HepG2 (cell line): Measurements from ENCODE around the gene TIPRL. TPM values are rescaled to one million over a fixed set of nuclear protein-coding genes. Genes with fewer than 3 reads are reported as not detected.

Experiments
- GTF3A ChIP-seq: sonication (generic); formaldehyde crosslinking; conservative IDR thresholded peaks from 2 replicates; pipeline ENCODE4 v1.4.0; 2020; ENCODE audit warnings: mild to moderate bottlenecking, missing genetic modification reagents
- PAF1 ChIP-seq: IDR thresholded peaks from 2 replicates; pipeline ENCODE4 v1.6.1; 2016; ENCODE audit warnings: missing genetic modification reagents, missing compliant biosample characterization
- SRSF4 ChIP-seq: fragments of 200-400 bp; formaldehyde crosslinking; IDR thresholded peaks from one replicate; pipeline ENCODE4 v1.6.1; 2018; ENCODE audit warnings: mild to moderate bottlenecking, low read depth, low read length, moderate library complexity; ENCODE audit not compliant: poor library complexity, severe bottlenecking
- SYNCRIP ChIP-seq: fragments of 200-400 bp; formaldehyde crosslinking; IDR thresholded peaks from 2 replicates; pipeline ENCODE4 v1.6.1; 2018; ENCODE audit warnings: mild to moderate bottlenecking, low read depth, low read length; ENCODE audit not compliant: insufficient read depth
- ZBTB33 ChIP-seq: sonication (generic); formaldehyde crosslinking; IDR thresholded peaks from 2 replicates; pipeline ENCODE4 v1.4.0; 2020; ENCODE audit warnings: missing genetic modification reagents
- ZBTB44 ChIP-seq: sonication (generic); formaldehyde crosslinking; IDR thresholded peaks from 2 replicates; pipeline ENCODE4 v1.4.0; 2020; ENCODE audit warnings: missing genetic modification reagents
- ZNF280D ChIP-seq: sonication (generic); formaldehyde crosslinking; IDR thresholded peaks from 2 replicates; pipeline ENCODE4 v1.5.1; 2020; ENCODE audit warnings: mild to moderate bottlenecking, missing genetic modification reagents
- ZNF597 ChIP-seq: sonication (generic); formaldehyde crosslinking; IDR thresholded peaks from 2 replicates; pipeline ENCODE4 v1.5.0; 2020; ENCODE audit warnings: missing genetic modification reagents
- polyA plus RNA-seq, 8 experiments: library from polyadenylated mRNA; depleted of rRNA in 3 of 8; stranded (reverse) in 7 of 8; unstranded in 1 of 8; fragments of >200 nt; fragmentation: Illumina TruSeq in 4 of 8; extraction: Trizol in 4 of 8; gene quantifications; 2 replicates each; pipeline versions ENCODE4 v1.2.1 to v1.2.3, GENCODE V29; 2011 to 2016; ENCODE audit warnings: low read depth in 4 of 8, missing spikeins in 1 of 8, mixed read lengths in 1 of 8; ENCODE audit not compliant: insufficient read depth in 1 of 8
- total RNA-seq, 5 experiments: library from RNA; depleted of rRNA; stranded (reverse); fragments of >200 nt; fragmentation: Illumina TruSeq; extraction: Trizol; gene quantifications; 2 replicates each; pipeline ENCODE4 v1.2.3, GENCODE V29; 2016; ENCODE audit warnings: low read depth in 1 of 5
- TF ChIP-seq, protein P1 (sequence below): IDR thresholded peaks from 2 replicates; pipeline ENCODE4 v1.6.1; 2012; ENCODE audit warnings: low read length, improper control_type of control experiment
- TF ChIP-seq, protein P2 (sequence below): sonication (generic); formaldehyde crosslinking; IDR thresholded peaks from 2 replicates; pipeline ENCODE4 v1.4.0; 2020; ENCODE audit warnings: low read depth, missing genetic modification reagents
- TF ChIP-seq, protein P3 (sequence below): sonication (generic); formaldehyde crosslinking; IDR thresholded peaks from 2 replicates; pipeline ENCODE4 v1.4.0; 2020; ENCODE audit warnings: mild to moderate bottlenecking, missing genetic modification reagents

TIPRL gene
- total and polyA plus RNA-seq, 2 of the 13 experiments (the other 11 are each of a cell fraction or from before 2014, with no cell fraction given) = 10.1 to 22.8 TPM

DNA sequence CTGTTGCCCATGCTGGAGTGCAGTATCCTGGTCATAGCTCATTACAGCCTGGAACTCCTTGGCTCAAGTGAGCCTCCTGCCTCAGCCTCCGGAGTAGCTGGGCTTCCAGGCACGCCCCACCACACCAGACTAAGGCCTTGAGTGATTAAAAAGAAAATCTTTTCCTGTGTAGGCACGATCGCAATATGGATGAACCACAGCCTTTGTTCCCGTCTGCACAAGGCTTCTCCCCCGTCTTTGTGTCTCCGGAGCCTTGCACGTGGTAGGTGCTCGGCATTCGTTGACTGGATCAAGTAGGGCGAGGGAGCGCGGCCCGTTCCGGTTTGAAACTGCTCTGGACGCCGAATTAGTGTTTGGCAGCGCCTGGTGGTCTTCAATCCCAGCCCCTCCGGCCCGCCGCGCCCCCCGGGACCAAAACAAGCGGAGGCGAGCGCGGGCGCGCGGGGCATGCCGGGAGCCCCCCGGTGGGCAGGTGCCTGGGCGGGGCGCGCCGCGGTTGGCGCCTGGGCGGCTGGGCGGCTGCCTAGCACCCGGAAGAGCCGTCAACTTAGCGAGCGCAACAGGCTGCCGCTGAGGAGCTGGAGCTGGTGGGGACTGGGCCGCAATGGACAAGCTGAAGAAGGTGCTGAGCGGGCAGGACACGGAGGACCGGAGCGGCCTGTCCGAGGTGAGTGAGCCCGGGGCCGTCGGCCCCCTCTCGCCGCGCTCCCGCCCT, 46.9 kb downstream of the TIPRL start, which contains the start of gene SFT2D2 (continued):
- TF ChIP-seq, protein P1, sequence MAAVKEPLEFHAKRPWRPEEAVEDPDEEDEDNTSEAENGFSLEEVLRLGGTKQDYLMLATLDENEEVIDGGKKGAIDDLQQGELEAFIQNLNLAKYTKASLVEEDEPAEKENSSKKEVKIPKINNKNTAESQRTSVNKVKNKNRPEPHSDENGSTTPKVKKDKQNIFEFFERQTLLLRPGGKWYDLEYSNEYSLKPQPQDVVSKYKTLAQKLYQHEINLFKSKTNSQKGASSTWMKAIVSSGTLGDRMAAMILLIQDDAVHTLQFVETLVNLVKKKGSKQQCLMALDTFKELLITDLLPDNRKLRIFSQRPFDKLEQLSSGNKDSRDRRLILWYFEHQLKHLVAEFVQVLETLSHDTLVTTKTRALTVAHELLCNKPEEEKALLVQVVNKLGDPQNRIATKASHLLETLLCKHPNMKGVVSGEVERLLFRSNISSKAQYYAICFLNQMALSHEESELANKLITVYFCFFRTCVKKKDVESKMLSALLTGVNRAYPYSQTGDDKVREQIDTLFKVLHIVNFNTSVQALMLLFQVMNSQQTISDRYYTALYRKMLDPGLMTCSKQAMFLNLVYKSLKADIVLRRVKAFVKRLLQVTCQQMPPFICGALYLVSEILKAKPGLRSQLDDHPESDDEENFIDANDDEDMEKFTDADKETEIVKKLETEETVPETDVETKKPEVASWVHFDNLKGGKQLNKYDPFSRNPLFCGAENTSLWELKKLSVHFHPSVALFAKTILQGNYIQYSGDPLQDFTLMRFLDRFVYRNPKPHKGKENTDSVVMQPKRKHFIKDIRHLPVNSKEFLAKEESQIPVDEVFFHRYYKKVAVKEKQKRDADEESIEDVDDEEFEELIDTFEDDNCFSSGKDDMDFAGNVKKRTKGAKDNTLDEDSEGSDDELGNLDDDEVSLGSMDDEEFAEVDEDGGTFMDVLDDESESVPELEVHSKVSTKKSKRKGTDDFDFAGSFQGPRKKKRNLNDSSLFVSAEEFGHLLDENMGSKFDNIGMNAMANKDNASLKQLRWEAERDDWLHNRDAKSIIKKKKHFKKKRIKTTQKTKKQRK = no peak
- no peak for TF ChIP-seq ZBTB33
- no peak for TF ChIP-seq ZNF597
- TF ChIP-seq SYNCRIP = no peak
- TF ChIP-seq ZBTB44 (CRISPR knock-in tag) = 0 out of 2 replicates have a peak, but pooled peaks have one; percentile 52
- TF ChIP-seq, protein P2, sequence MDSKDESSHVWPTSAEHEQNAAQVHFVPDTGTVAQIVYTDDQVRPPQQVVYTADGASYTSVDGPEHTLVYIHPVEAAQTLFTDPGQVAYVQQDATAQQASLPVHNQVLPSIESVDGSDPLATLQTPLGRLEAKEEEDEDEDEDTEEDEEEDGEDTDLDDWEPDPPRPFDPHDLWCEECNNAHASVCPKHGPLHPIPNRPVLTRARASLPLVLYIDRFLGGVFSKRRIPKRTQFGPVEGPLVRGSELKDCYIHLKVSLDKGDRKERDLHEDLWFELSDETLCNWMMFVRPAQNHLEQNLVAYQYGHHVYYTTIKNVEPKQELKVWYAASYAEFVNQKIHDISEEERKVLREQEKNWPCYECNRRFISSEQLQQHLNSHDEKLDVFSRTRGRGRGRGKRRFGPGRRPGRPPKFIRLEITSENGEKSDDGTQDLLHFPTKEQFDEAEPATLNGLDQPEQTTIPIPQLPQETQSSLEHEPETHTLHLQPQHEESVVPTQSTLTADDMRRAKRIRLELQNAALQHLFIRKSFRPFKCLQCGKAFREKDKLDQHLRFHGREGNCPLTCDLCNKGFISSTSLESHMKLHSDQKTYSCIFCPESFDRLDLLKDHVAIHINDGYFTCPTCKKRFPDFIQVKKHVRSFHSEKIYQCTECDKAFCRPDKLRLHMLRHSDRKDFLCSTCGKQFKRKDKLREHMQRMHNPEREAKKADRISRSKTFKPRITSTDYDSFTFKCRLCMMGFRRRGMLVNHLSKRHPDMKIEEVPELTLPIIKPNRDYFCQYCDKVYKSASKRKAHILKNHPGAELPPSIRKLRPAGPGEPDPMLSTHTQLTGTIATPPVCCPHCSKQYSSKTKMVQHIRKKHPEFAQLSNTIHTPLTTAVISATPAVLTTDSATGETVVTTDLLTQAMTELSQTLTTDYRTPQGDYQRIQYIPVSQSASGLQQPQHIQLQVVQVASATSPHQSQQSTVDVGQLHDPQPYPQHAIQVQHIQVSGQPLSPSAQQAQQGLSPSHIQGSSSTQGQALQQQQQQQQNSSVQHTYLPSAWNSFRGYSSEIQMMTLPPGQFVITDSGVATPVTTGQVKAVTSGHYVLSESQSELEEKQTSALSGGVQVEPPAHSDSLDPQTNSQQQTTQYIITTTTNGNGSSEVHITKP (CRISPR knock-in tag) = no peak
- TF ChIP-seq, protein P3, sequence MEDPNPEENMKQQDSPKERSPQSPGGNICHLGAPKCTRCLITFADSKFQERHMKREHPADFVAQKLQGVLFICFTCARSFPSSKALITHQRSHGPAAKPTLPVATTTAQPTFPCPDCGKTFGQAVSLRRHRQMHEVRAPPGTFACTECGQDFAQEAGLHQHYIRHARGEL (CRISPR knock-in tag) = no peak
- TF ChIP-seq GTF3A (CRISPR knock-in tag) = no peak
- no peak for TF ChIP-seq SRSF4
- no peak for TF ChIP-seq PAF1 (CRISPR knock-in tag)
- TF ChIP-seq ZNF280D (CRISPR knock-in tag) = no peak
